ENCODE results near the gene FBXL7.

FBXL7 gene

DNA sequence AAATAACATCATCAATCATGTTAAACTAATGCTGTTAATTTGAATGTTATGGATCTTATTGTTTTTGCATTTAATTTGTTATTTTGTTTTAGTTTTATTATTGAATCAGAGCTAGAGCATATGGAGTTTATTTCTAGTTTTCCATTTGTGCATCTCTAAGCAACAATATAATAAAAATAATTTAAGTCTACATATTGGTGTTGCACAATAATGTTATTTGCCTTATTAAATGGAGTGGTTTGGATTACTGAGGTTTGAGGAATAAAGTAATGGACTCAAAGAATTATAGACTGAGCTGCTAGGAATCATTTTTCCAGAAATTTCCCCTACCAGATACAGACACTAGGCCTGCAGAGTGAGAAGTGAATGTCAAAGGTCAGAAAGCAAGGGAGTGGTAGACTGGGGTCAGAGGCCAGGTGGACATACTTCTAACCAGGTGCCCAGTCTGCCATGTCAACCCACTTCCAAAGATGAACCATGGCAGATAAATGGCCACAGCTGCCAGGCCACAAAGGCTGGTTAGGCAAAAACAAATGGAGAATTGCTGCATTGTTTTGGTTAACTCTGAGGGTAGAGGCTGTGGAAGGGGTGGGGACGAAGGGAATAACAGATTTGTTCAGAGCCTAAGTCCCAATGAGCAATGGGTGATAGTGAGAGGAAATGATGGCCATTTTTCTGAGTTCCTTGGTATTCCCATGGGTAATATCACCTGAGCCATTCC, 113.1 kb downstream of the FBXL7 start:
- no peak for DNase-seq (ENCODE audit: low read depth in 3 of 3)

DNA sequence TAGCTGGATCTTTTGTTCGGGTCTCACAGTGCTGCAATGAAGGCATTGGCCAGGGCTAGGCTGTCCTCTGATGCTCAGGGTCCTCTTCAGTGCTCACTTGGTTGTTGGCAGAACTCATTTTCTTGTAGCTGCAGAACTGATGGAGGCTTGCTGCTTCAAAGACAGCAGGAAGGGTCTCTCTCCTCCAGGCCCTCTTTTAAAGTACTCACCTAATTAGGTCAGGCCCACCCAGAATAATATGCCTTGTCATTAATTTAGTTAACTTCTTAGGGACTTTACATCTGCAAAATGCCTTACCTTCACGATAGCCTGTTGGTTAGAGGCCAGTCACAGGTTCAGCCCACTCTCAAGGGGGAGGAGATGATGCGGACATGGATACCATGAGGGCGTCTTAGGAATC, 114.7 kb downstream of the FBXL7 start:
- no peak for DNase-seq (ENCODE audit: low read depth in 3 of 3)

DNA sequence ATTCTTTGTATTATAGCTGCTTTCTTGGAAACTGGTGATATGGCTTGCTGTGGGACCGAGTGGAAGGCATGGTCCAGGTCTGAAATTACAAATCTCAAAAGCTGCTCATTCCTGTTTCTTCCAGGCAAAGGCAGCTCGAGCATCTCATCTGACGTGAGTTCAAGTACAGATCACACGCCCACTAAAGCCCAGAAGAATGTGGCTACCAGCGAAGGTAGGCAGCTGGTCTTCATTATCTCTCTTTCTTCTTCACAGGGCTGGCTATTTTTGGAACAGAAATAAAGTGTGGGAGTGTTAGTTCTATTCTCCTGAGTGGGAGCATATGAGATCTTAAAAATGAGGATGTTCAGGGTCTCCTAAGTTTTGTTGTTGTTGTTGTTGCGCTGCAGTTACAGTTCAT, 115.9 kb downstream of the FBXL7 start:
- no peak for DNase-seq (ENCODE audit: low read depth in 3 of 3)

GRCh38 chr5:15618938-15619337, 119.0 kb downstream of the FBXL7 start:
- no peak for DNase-seq (ENCODE audit: low read depth in 3 of 3)

DNA sequence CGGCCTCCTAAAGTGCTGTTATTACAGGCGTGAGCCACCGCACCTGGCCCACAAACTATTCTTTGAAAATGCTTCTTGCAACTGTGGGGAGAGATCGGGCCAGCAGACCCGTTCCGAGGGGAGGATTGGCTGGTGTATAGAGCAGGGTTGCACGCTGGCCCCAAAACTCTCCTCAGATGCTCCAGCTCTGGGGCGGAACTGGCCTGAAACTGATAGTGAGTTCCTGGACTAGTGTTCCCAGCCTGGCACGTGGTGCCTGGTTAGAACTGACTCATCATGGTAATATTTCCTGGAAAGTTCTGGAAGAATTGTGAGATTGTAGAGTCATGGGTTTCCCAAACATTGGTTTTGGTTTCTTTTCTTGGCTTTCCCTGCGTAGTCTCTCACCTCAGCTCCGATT, 120.5 kb downstream of the FBXL7 start:
- DNase-seq (ENCODE audit: low read depth in 3 of 3), result no peak

GRCh38 chr5:15621094-15621493, 121.1 kb downstream of the FBXL7 start:
- DNase-seq (ENCODE audit: low read depth in 3 of 3), result no peak

DNA sequence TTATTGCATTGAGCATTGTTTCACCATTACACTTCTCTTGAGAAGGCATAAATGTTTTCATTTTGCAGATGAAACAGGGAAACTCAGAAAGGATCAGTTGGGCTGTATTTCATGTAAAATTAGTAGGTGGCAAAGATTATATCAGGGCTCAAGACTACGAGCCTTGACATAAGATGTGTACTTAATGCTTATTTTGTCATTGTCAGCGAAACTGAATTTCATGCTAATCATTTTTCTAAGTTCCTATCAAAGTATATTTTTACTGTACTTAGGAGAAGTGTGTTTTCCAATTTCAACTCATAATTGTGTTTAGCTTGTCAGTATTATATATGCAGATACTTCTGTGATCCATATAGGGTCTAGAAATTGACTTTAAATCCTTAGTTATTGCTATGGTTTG, 123.8 kb downstream of the FBXL7 start:
- no peak for DNase-seq (ENCODE audit: low read depth in 3 of 3)

- no peak for DNase-seq (ENCODE audit: low read depth in 3 of 3)
Observed at GRCh38 chr5:15627109-15627508, 127.1 kb downstream of the FBXL7 start.

- no peak for DNase-seq (ENCODE audit: low read depth in 3 of 3)
Observed at GRCh38 chr5:15627647-15628046, 127.7 kb downstream of the FBXL7 start.

- DNase-seq (ENCODE audit: low read depth in 3 of 3), result no peak
Observed at GRCh38 chr5:15630441-15630840, 130.5 kb downstream of the FBXL7 start.

DNA sequence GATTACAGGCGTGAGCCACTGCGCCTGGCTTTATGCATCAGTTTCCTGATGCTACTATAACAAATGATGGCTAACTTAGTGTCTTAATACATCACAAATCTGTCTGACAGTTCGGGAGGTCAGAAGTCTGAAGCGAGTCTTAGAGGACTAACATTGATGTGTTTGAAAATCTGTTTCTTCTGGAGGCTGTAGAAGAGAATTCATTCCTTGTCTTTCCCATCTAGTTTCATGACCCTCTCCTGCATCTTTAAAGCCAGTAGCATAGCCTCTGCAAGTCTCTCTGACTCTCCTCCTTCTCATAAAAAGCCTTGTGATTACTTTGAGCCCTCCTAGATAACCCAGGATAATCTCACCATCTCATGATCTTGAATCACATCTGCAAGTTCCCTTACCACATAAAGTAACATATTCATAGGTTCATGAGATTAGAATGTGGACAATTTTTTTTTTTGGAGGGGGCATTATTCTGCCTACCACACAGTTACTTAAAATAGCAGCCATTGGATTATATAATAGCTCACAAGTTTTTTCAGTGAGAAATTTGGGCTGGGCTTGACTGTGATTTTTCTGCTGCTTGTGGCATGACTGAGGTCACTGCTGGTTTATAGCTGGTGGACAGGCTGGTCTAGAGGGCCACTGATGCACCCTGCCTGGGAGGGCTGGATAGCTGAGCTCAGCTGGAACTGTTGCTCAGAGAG, 134.8 kb downstream of the FBXL7 start:
- DNase-seq (ENCODE audit: low read depth in 3 of 3), result no peak

- no peak for DNase-seq (ENCODE audit: low read depth in 3 of 3)
Observed at GRCh38 chr5:15635289-15635616, 135.3 kb downstream of the FBXL7 start.

- DNase-seq (ENCODE audit: low read depth in 3 of 3), result no peak
Observed at GRCh38 chr5:15637345-15637744, 137.4 kb downstream of the FBXL7 start.

DNA sequence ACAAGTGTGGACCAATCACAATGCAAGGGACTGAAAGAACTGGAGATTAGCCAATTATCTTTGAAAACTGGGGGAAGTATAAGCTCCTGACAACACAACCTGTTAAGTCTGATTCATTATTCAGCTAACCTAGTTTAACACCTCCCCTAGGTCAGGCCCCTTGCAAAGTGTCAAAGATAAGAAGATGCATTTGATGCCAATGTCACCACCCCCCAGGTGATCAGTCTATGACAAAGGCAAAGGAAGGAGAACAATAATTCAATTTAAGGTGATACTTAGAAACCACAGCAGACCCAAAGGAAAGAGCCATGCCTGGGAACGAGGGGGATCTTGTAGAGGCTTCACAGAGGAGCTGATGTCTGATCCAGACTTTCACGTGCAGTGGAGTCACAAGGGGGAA, 137.9 kb downstream of the FBXL7 start:
- no peak for DNase-seq (ENCODE audit: low read depth in 3 of 3)

DNA sequence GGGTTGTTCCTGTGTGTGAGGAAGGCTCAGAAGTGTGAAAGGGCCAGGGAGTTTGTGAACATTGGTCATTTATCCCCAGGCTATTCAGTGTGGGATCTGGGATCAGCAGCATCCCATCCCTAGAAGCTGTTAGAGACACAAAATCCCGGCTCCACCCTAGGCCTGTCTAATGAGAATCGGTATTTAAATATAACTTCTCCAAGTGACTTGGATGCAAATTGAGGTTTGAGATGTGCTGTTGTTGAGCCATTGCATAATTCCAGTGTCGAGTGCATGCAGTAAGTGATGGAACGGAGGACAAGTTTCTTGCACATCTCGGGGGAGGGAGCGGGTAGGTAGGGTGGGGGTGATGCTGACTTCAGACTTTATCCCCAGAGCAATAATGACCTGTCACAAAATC, 138.3 kb downstream of the FBXL7 start:
- no peak for DNase-seq (ENCODE audit: low read depth in 3 of 3)

DNA sequence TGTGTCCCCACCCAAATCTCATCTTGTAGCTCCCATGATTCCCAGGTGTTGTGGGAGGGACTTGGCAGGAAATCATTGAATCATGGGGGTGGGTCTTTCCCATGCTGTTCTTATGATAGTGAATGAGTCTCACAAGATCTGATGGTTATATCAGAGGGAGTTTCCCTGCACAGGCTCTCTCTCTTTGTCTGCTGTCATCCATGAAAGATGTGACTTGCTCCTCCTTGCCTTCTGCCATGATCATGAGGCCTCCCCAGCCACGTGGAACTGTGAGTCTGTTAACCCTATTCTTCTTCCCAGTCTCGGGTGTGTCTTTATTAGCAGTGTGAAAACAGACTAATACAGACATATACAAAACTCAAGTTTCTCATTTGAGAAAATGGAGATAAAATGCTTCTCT, 139.3 kb downstream of the FBXL7 start:
- DNase-seq (ENCODE audit: low read depth in 3 of 3), result no peak

DNA sequence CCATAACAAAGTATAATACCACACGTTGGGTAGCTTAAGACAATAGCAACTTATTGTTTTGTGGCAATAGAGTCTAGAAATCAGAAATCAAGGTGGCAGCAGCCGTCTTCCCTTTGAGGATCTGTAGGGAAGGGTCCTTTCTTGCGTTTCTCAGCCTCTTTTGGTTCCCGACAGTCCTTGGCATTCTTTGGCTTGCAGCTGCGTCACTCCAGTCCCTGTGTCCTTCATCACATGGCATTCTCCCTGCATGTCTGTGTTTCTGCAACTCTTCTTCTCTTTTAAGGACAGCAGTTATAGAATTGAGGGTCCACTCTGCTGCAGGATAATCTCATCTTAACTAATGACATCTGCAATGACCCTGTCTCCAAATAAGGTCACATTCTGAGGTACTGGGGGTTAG, 140.1 kb downstream of the FBXL7 start:
- no peak for DNase-seq (ENCODE audit: low read depth in 3 of 3)

DNA sequence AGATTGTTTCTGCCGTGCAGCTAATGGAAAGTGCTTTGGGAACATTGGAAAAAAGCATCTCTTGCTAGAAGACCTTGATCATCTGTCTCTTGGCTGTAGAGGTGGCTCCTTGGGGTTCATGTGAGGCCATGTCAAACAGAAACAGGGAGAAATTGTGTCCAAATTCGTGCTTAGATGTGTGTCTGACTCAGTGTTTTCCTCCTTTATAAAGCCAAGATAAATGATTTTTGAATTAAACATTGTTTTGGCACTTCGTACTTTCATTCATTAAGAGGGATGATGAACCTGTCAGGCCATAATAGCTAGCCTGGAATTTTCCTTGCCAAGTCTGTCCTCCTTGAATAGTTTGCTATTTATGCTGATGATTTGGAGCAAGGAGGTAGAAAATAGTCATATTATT, 143.8 kb downstream of the FBXL7 start:
- DNase-seq (ENCODE audit: low read depth in 3 of 3), result no peak

GRCh38 chr5:15645381-15646160, 145.6 kb downstream of the FBXL7 start:
- no peak for DNase-seq (ENCODE audit: low read depth in 3 of 3)

- DNase-seq (ENCODE audit: low read depth in 3 of 3), result no peak
Observed at GRCh38 chr5:15646371-15646770, 146.4 kb downstream of the FBXL7 start.

- no peak for DNase-seq (ENCODE audit: low read depth in 3 of 3)
Observed at GRCh38 chr5:15647251-15647650, 147.3 kb downstream of the FBXL7 start.

DNA sequence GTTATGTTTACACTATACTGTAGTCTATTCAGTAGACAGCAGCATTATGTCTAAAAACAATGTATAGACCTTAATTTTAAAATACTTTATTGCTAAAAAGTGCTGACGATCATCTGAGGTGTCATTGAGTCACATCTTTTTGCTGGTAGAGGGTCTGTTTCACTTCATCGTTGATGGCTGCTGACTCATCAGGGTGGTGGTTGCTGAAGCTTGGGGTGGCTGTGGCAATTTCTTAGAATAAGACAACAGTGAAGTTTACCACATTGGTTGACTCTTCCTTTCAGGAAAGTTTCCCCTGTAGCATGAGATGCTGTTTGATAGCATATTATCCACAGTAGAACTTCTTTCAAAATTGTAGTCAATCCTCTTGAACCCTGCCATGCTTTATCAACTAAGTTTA, 150.3 kb downstream of the FBXL7 start:
- no peak for DNase-seq (ENCODE audit: low read depth in 3 of 3)

GRCh38 chr5:15654779-15655178, 154.8 kb downstream of the FBXL7 start:
- DNase-seq (ENCODE audit: low read depth in 3 of 3), result no peak
